PC-3 (cell line): ENCODE results near the gene TIAM2. TPM values are rescaled to one million over a fixed set of nuclear protein-coding genes. Genes with fewer than 3 reads are reported as not detected.

Experiments
- ATAC-seq: fragments of 200-7000 bp; cut with Tn5 transposase; 2 replicates; pipeline ENCODE4 v1.9.1; 2020; ENCODE audit warnings: mild to moderate bottlenecking, moderate library complexity
- BruUV-seq: library from RNA; stranded (reverse); fragments of 400-500 nt; replicated peaks from 2 replicates; lab custom pipeline; 2021; lab: Mats Ljungman, UMichigan
- CTCF ChIA-PET: fragments of 300-600 bp; sonication (Branson Sonifier 250); formaldehyde crosslinking; loops from one replicate; lab custom pipeline; 2022; ENCODE audit warnings: antibody characterized with exemption; lab: Charles Lee
- POLR2A ChIA-PET: fragments of 300-600 bp; sonication (Branson Sonifier 250); formaldehyde crosslinking; loops from one replicate; lab custom pipeline; 2022; ENCODE audit warnings: antibody characterized with exemption; ENCODE audit not compliant: unreplicated experiment; lab: Charles Lee
- DNase-seq: peaks from one replicate; pipeline ENCODE4 v3.0.0-alpha.2; 2015
- H2AFZ ChIP-seq: fragments of 300-600 bp; sonication (generic); 2 replicates; pipeline ENCODE4 v1.6.0; 2016; ENCODE audit warnings: antibody characterized with exemption, low read length
- H3F3A ChIP-seq: fragments of 300-600 bp; sonication (generic); one replicate; pipeline ENCODE4 v1.6.0; 2017; ENCODE audit warnings: antibody characterized with exemption, low read length, control low read depth, mild to moderate bottlenecking; ENCODE audit not compliant: unreplicated experiment
- H3K27ac ChIP-seq: fragments of 300-600 bp; sonication (generic); 2 replicates; pipeline ENCODE4 v1.5.1; 2016; ENCODE audit warnings: mild to moderate bottlenecking, low read length
- H3K27me3 ChIP-seq: fragments of 300-600 bp; sonication (generic); 2 replicates; pipeline ENCODE4 v1.6.1; 2016; ENCODE audit warnings: low read length, mixed read lengths
- H3K36me3 ChIP-seq: fragments of 300-600 bp; sonication (generic); 2 replicates; pipeline ENCODE4 v1.6.1; 2016; ENCODE audit warnings: low read depth, mixed run types, low read length, mixed read lengths
- H3K4me1 ChIP-seq: fragments of 300-600 bp; sonication (generic); 2 replicates; pipeline ENCODE4 v1.5.1; 2016; ENCODE audit warnings: low read length; ENCODE audit not compliant: insufficient read depth
- H3K4me2 ChIP-seq: fragments of 300-600 bp; sonication (generic); 2 replicates; pipeline ENCODE4 v1.6.0; 2016; ENCODE audit warnings: low read length
- H3K4me3 ChIP-seq: fragments of 300-600 bp; sonication (generic); 2 replicates; pipeline ENCODE4 v1.5.1; 2016; ENCODE audit warnings: mild to moderate bottlenecking, low read length, mixed read lengths
- H3K79me2 ChIP-seq: fragments of 300-600 bp; sonication (generic); 2 replicates; pipeline ENCODE4 v1.6.1; 2017; ENCODE audit warnings: low read length, mixed read lengths
- H3K9ac ChIP-seq: fragments of 300-600 bp; sonication (generic); 2 replicates; pipeline ENCODE4 v1.6.0; 2016; ENCODE audit warnings: mild to moderate bottlenecking, low read length
- H3K9me2 ChIP-seq: fragments of 300-600 bp; sonication (generic); replicated peaks from 2 replicates; pipeline ENCODE4 v1.6.1; 2016; ENCODE audit warnings: mixed run types, low read length, mixed read lengths
- H3K9me3 ChIP-seq: fragments of 300-600 bp; sonication (generic); 2 replicates; pipeline ENCODE4 v1.6.1; 2016; ENCODE audit warnings: low read length, mixed read lengths
- H4K20me1 ChIP-seq: fragments of 300-600 bp; sonication (generic); 2 replicates; pipeline ENCODE4 v1.6.1; 2016; ENCODE audit warnings: low read length, mixed read lengths
- EZH2 ChIP-seq: fragments of 300-600 bp; sonication (generic); IDR thresholded peaks from one replicate; pipeline ENCODE4 v1.6.1; 2017; ENCODE audit warnings: antibody characterized with exemption, mild to moderate bottlenecking, low read length; ENCODE audit not compliant: unreplicated experiment
- EZH2phosphoT487 ChIP-seq: fragments of 300-600 bp; sonication (generic); IDR thresholded peaks from 2 replicates; pipeline ENCODE4 v1.6.1; 2018; ENCODE audit warnings: mild to moderate bottlenecking, antibody characterized with exemption, low read length, borderline replicate concordance
- intact Hi-C: fragments of 100-400 bp; cut with micrococcal nuclease; formaldehyde crosslinking; loops from 2 replicates; pipeline ENCODE4 v1.9.0; 2023
- total RNA-seq: library from RNA; depleted of rRNA; stranded (reverse); fragments of >200 nt; gene quantifications from 2 replicates; pipeline ENCODE4 v1.2.3, GENCODE V29; 2014
- TF ChIP-seq, protein P1 (sequence below): fragments of 300-600 bp; sonication (generic); conservative IDR thresholded peaks from 2 replicates; pipeline ENCODE4 v1.5.1; 2017; ENCODE audit warnings: antibody characterized with exemption, low read depth, mild to moderate bottlenecking, low read length

Gene TIAM2
- total RNA-seq, 1 experiment from 2014 or later = 4.5 TPM

DNA sequence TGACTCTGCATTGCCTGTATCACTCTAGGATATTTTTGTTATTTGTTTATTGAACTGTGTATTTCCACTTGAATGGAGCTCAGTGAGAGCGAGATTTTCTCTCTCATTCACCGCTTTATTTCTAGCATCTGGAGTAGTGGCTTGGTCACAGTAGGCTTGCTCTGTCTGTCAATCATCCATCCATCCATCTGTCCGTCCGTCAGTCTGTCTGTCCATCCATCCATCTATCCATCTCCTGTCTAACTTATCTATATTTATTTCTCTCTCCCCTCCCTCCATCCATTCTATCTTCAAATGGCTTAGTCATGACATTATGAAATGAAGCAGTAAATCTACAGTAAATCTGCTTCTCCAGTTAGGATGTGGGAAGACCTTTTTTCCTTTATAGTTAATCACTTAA lies 94.6 kb downstream of the TIAM2 start:
- H4K20me1 ChIP-seq = no peaks in the 10 kb centered on the region
- intact Hi-C loops = no loop called here
- DNase-seq (no peak), ATAC-seq (no peak)
- no peak overlapping the region for H3K9ac ChIP-seq
- no peaks in the 10 kb centered on the region for H3K27me3 ChIP-seq
- H3K4me2 ChIP-seq = no peak overlapping the region
- H3K4me3 ChIP-seq = no peak overlapping the region
- CTCF ChIA-PET = no interaction called here
- H3K36me3 ChIP-seq = no peaks in the 10 kb centered on the region
- H3K9me3 ChIP-seq = no peaks in the 10 kb centered on the region
- H3K79me2 ChIP-seq = no peaks in the 10 kb centered on the region
- no peaks in the 10 kb centered on the region for H3K9me2 ChIP-seq
- BruUV-seq = no TSS peak
- H3K27ac ChIP-seq = no peak overlapping the region
- H3K4me1 ChIP-seq = peaks cover 15% of the 10 kb centered on the region
- no peak for TF ChIP-seq EZH2
- TF ChIP-seq, protein P1, sequence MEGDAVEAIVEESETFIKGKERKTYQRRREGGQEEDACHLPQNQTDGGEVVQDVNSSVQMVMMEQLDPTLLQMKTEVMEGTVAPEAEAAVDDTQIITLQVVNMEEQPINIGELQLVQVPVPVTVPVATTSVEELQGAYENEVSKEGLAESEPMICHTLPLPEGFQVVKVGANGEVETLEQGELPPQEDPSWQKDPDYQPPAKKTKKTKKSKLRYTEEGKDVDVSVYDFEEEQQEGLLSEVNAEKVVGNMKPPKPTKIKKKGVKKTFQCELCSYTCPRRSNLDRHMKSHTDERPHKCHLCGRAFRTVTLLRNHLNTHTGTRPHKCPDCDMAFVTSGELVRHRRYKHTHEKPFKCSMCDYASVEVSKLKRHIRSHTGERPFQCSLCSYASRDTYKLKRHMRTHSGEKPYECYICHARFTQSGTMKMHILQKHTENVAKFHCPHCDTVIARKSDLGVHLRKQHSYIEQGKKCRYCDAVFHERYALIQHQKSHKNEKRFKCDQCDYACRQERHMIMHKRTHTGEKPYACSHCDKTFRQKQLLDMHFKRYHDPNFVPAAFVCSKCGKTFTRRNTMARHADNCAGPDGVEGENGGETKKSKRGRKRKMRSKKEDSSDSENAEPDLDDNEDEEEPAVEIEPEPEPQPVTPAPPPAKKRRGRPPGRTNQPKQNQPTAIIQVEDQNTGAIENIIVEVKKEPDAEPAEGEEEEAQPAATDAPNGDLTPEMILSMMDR = no peak
- no peak for TF ChIP-seq EZH2phosphoT487
- no peaks in the 10 kb centered on the region for H3F3A ChIP-seq
- POLR2A ChIA-PET = no interaction called here
- no peak overlapping the region for H2AFZ ChIP-seq

DNA sequence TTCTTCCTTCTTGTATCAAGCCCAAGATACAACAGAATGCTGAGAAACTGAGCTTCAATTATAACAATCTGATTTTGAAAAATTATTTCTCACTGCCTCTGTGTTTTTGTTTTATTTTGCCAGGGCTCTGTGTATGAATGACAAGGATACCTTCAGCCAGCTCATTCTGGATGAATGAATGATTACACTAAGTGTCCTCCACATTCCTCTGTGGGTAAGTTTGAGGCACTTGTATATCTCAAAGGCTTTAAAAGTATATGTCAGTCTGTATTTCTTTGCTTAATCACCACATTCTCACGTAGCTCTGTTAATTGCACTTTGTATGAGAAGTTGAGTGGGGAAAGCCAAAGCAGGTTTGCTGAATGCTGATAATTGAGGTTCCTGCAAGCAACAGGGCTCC lies 95.1 kb downstream of the TIAM2 start:
- Histone ChIP-seq H3K27ac (no peak overlapping the region), H4K20me1 (no peaks in the 10 kb centered on the region), H3K9me2 (no peaks in the 10 kb centered on the region), H3K27me3 (no peaks in the 10 kb centered on the region), H3K4me1 (peaks cover 11% of the 10 kb centered on the region), H2AFZ (no peak overlapping the region), H3K79me2 (no peaks in the 10 kb centered on the region), H3K36me3 (no peaks in the 10 kb centered on the region), H3K4me2 (no peak overlapping the region), H3F3A (no peaks in the 10 kb centered on the region), H3K9me3 (no peaks in the 10 kb centered on the region), H3K4me3 (no peak overlapping the region), H3K9ac (no peak overlapping the region)
- ATAC-seq = no peak
- BruUV-seq = no TSS peak
- TF ChIP-seq, protein P1 = no peak
- TF ChIP-seq EZH2phosphoT487 (no peak), EZH2 (no peak)
- DNase-seq = no peak
- intact Hi-C loops = no loop called here
- CTCF ChIA-PET = no interaction called here
- POLR2A ChIA-PET = no interaction called here

DNA sequence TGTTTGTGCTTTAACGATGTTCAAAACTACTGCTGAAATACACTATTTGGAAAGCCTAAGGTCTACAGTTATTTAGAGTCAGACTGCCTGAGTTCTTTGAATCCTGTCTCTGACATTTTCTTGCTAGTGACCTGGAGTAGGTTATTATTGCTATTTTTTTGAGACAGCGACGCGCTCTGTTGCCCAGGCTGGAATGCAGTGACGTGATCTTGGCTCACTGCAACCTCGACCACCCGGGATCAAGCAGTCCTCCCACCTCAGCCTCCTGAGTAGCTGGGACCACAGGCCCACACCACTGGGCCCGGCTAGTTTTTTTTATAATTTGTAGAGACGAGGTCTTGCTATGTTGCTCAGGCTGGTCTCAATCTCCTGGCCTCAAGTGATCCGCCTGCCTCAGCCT lies 96.6 kb downstream of the TIAM2 start:
- Histone ChIP-seq H3K9me3 (no peaks in the 10 kb centered on the region), H3K4me3 (no peak overlapping the region), H2AFZ (no peak overlapping the region), H3K9me2 (no peaks in the 10 kb centered on the region), H3K27me3 (no peaks in the 10 kb centered on the region), H3K9ac (no peak overlapping the region), H3K36me3 (no peaks in the 10 kb centered on the region), H3K79me2 (no peaks in the 10 kb centered on the region), H3K4me1 (no peaks in the 10 kb centered on the region; the same call in 1 of the 2 replicates), H3K27ac (no peak overlapping the region), H3F3A (no peaks in the 10 kb centered on the region), H4K20me1 (no peaks in the 10 kb centered on the region), H3K4me2 (no peak overlapping the region)
- intact Hi-C loops = no loop called here
- ChIA-PET POLR2A (no interaction called here), CTCF (no interaction called here)
- DNase-seq = no peak
- TF ChIP-seq, protein P1 = no peak
- TF ChIP-seq EZH2phosphoT487 (no peak), EZH2 (no peak)
- BruUV-seq = no TSS peak
- ATAC-seq = no peak
